HCT116 (cell line): ENCODE measurements around the gene ERC2. TPM values are rescaled to one million over a fixed set of nuclear protein-coding genes. Genes with fewer than 3 reads are reported as not detected.

Source experiments
- ATAC-seq: fragments of 200-7000 bp; cut with Tn5 transposase; 2 replicates; pipeline ENCODE4 v1.9.1; 2020; ENCODE audit warnings: mild to moderate bottlenecking, moderate library complexity
- BruUV-seq: library from RNA; stranded (reverse); fragments of 400-500 nt; replicated peaks from 2 replicates; lab custom pipeline; 2021; lab: Mats Ljungman, UMichigan
- CTCF ChIA-PET: fragments of 300-600 bp; sonication (Branson Sonifier 250); formaldehyde crosslinking; loops from one replicate; lab custom pipeline; 2021; ENCODE audit warnings: antibody characterized with exemption; lab: Charles Lee
- POLR2A ChIA-PET: fragments of 300-600, 350-600 bp; sonication (Branson Sonifier 250); formaldehyde crosslinking; loops from one replicate; lab custom pipeline; 2021; ENCODE audit warnings: antibody characterized with exemption; lab: Charles Lee
- RAD21 ChIA-PET, 2 experiments: fragments of 300-600 bp; sonication (Branson Sonifier 250); formaldehyde crosslinking; loops; one replicate each; lab custom pipeline; 2023; ENCODE audit warnings: low total read pairs in 2 of 2; ENCODE audit not compliant: uncharacterized antibody in 2 of 2, unreplicated experiment in 2 of 2, low non-redundant PET in 1 of 2; lab: Charles Lee
- DNase-seq: peaks from one replicate; pipeline ENCODE4 v3.0.0-alpha.2; 2010; ENCODE audit warnings: low read depth, low spot score
- H2AFZ ChIP-seq: fragments of 200-600 bp; shearing (Covaris generic), sonication (generic); 2 replicates; pipeline ENCODE4 v1.6.1; 2017; ENCODE audit warnings: low read depth, mixed run types, mixed read lengths, antibody characterized with exemption, low read length; ENCODE audit not compliant: poor library complexity, severe bottlenecking
- H3K27ac ChIP-seq: 2 replicates; pipeline ENCODE4 v1.5.1; 2012; ENCODE audit warnings: low read depth, low read length
- H3K27me3 ChIP-seq: fragments of 200-600 bp; sonication (generic); 2 replicates; pipeline ENCODE4 v1.6.1; 2016; ENCODE audit warnings: mixed run types, low read length, mixed read lengths; ENCODE audit not compliant: insufficient read depth
- H3K36me3 ChIP-seq, 2 experiments: fragments of 200-500 bp in 1 of 2; fragments of 200-600 bp in 1 of 2; sonication (Bioruptor generic) in 1 of 2; sonication (generic) in 1 of 2; 2 replicates each; pipeline versions ENCODE4 v1.5.1 to v1.6.1; 2014 to 2016; ENCODE audit warnings: low read length in 2 of 2, inconsistent platforms in 1 of 2, mixed read lengths in 1 of 2, mixed run types in 1 of 2; ENCODE audit not compliant: insufficient read depth in 2 of 2, control insufficient read depth in 1 of 2
- H3K4me1 ChIP-seq, 2 experiments: fragments of 200-600 bp in 1 of 2; sonication (generic) in 1 of 2; 2 replicates each; pipeline versions ENCODE4 v1.5.1 to v1.6.1; 2012 to 2017; ENCODE audit warnings: low read length in 2 of 2, inconsistent platforms in 1 of 2, mild to moderate bottlenecking in 1 of 2, mixed read lengths in 1 of 2, mixed run types in 1 of 2, moderate library complexity in 1 of 2; ENCODE audit not compliant: insufficient read depth in 2 of 2, control insufficient read depth in 1 of 2
- H3K4me2 ChIP-seq: fragments of 200-600 bp; sonication (generic); 2 replicates; pipeline ENCODE4 v1.6.1; 2017; ENCODE audit warnings: mixed run types, low read length, mixed read lengths
- H3K4me3 ChIP-seq, 2 experiments: fragments of 200-600 bp in 1 of 2; sonication (generic) in 1 of 2; replicated peaks in 1 of 2; 2 replicates each; pipeline ENCODE4 v1.5.1; 2011 to 2016; ENCODE audit warnings: low read length in 2 of 2, control low read depth in 1 of 2, low read depth in 1 of 2, mild to moderate bottlenecking in 1 of 2, mixed read lengths in 1 of 2, mixed run types in 1 of 2
- H3K79me2 ChIP-seq: fragments of 200-600 bp; sonication (generic); 2 replicates; pipeline ENCODE4 v1.6.1; 2017; ENCODE audit warnings: mild to moderate bottlenecking, mixed run types, low read length, moderate library complexity, mixed read lengths; ENCODE audit not compliant: insufficient read depth
- H3K9ac ChIP-seq: fragments of 200-600 bp; sonication (generic); 2 replicates; pipeline ENCODE4 v1.6.1; 2016; ENCODE audit warnings: low read length, mixed read lengths
- H3K9me2 ChIP-seq: fragments of 200-600 bp; sonication (generic), shearing (Covaris generic); 2 replicates; pipeline ENCODE4 v1.6.1; 2017; ENCODE audit warnings: mixed run types, mild to moderate bottlenecking, moderate library complexity; ENCODE audit not compliant: insufficient read depth
- H3K9me3 ChIP-seq, 2 experiments: fragments of 200-500 bp in 1 of 2; fragments of 200-600 bp in 1 of 2; sonication (Bioruptor generic) in 1 of 2; sonication (generic) in 1 of 2; 2 replicates each; pipeline ENCODE4 v1.6.1; 2014 to 2017; ENCODE audit warnings: low read length in 2 of 2, mixed read lengths in 2 of 2, inconsistent platforms in 1 of 2, low read depth in 1 of 2, mild to moderate bottlenecking in 1 of 2, mixed run types in 1 of 2, moderate library complexity in 1 of 2; ENCODE audit not compliant: control insufficient read depth in 1 of 2, insufficient read depth in 1 of 2
- H4K20me1 ChIP-seq: fragments of 200-600 bp; sonication (generic), shearing (Covaris generic); 2 replicates; pipeline ENCODE4 v1.6.1; 2017; ENCODE audit warnings: mixed run types, mild to moderate bottlenecking, moderate library complexity; ENCODE audit not compliant: insufficient read depth
- ATF3 ChIP-seq: IDR thresholded peaks from 2 replicates; pipeline ENCODE4 v1.6.1; 2012
- CBX3 ChIP-seq: IDR thresholded peaks from 2 replicates; pipeline ENCODE4 v1.6.1; 2012; ENCODE audit warnings: low read depth
- CEBPB ChIP-seq: IDR thresholded peaks from 2 replicates; pipeline ENCODE4 v1.6.1; 2012; ENCODE audit warnings: low read depth
- CTCF ChIP-seq, 3 experiments: fragments of 200-600 bp in 1 of 3; sonication (generic) in 1 of 3; IDR thresholded peaks in 2 of 3; conservative IDR thresholded peaks in 1 of 3; 2 replicates each; pipeline ENCODE4 v1.5.1; 2012 to 2017; ENCODE audit warnings: low read depth in 2 of 3, low read length in 2 of 3, antibody characterized with exemption in 1 of 3, borderline replicate concordance in 1 of 3, control low read depth in 1 of 3, mild to moderate bottlenecking in 1 of 3, mixed read lengths in 1 of 3, mixed run types in 1 of 3, moderate library complexity in 1 of 3; ENCODE audit not compliant: insufficient read depth in 1 of 3
- EGR1 ChIP-seq: IDR thresholded peaks from 2 replicates; pipeline ENCODE4 v1.6.1; 2012; ENCODE audit warnings: low read depth
- POLR2AphosphoS5 ChIP-seq: IDR thresholded peaks from 2 replicates; pipeline ENCODE4 v1.6.1; 2011; ENCODE audit warnings: mild to moderate bottlenecking, low read depth, low read length, moderate library complexity
- REST ChIP-seq: IDR thresholded peaks from 2 replicates; pipeline ENCODE4 v1.6.1; 2012; ENCODE audit warnings: low read depth
- SP1 ChIP-seq: IDR thresholded peaks from 2 replicates; pipeline ENCODE4 v1.6.1; 2012; ENCODE audit warnings: low read depth
- SRF ChIP-seq: IDR thresholded peaks from 2 replicates; pipeline ENCODE4 v1.6.1; 2012; ENCODE audit warnings: low read depth
- TCF7L2 ChIP-seq: IDR thresholded peaks from 2 replicates; pipeline ENCODE4 v1.7.0; 2011; ENCODE audit warnings: borderline replicate concordance, inconsistent platforms; ENCODE audit not compliant: insufficient read depth, insufficient read length; ENCODE audit errors: extremely low read depth
- ZBTB33 ChIP-seq: IDR thresholded peaks from 2 replicates; pipeline ENCODE4 v1.6.1; 2011; ENCODE audit warnings: mild to moderate bottlenecking, low read length, moderate library complexity; ENCODE audit not compliant: insufficient replicate concordance; ENCODE audit errors: extremely low read depth
- ZFX ChIP-seq: fragments of 450-650 bp; IDR thresholded peaks from 2 replicates; pipeline ENCODE4 v1.6.1; 2017
- intact Hi-C: fragments of 100-400 bp; cut with micrococcal nuclease; formaldehyde crosslinking; loops from 2 replicates; pipeline ENCODE4 v1.10.0; 2022
- total RNA-seq: library from RNA; stranded (reverse); gene quantifications from one replicate; pipeline ENCODE4 v1.2.1, GENCODE V29; 2021; ENCODE audit not compliant: unreplicated experiment

ERC2 gene
- total RNA-seq, 1 experiment from 2014 or later, result not detected

- TF ChIP-seq TCF7L2, result no peak
Measured at GRCh38 chr3:55909373-55909772, 558.9 kb downstream of the ERC2 start (continued).

- no TSS peak for BruUV-seq
- Histone ChIP-seq H3K9me2 (no peaks in the 10 kb centered on the region), H3K79me2 (no peaks in the 10 kb centered on the region), H3K27ac (no peak overlapping the region), H4K20me1 (no peaks in the 10 kb centered on the region), H3K36me3 (no peaks in the 10 kb centered on the region), H3K4me1 (no peaks in the 10 kb centered on the region), H3K27me3 (no peaks in the 10 kb centered on the region), H3K9me3 (no peaks in the 10 kb centered on the region; a peak in 1 of 4 replicates), H3K4me3 (no peak overlapping the region), H3K4me2 (no peak overlapping the region), H3K9ac (no peak overlapping the region), H2AFZ (no peak overlapping the region)
- intact Hi-C loops, result no loop called here
- TF ChIP-seq CEBPB (no peak), EGR1 (no peak), ZBTB33 (no peak), CTCF (IDR thresholded peaks at IDR 0.05 in 2 of 3, conservative IDR thresholded peaks at IDR 0.05 in 1 of 3; ENCODE audit: borderline replicate concordance in 1 of 3, insufficient read depth in 1 of 3, low read depth in 2 of 3, low read length in 2 of 3) (no peak), ATF3 (no peak), SRF (no peak), ZFX (no peak), POLR2AphosphoS5 (no peak), REST (no peak), CBX3 (no peak), SP1 (no peak)
- ATAC-seq, result no peak
- ChIA-PET RAD21 (no interaction called here), CTCF (no interaction called here), POLR2A (no interaction called here)
- DNase-seq, result no peak
Measured at GRCh38 chr3:55907616-55908015, 560.7 kb downstream of the ERC2 start.
